HFFc6 (cell line): ENCODE results near the gene PAF1. TPM values are rescaled to one million over a fixed set of nuclear protein-coding genes. Genes with fewer than 3 reads are reported as not detected.
A peak's percentile ranks its signal among the peaks of the same experiment; 100 is the strongest.

ENCODE experiments used
- DNase-seq: peaks from one replicate; pipeline ENCODE4 v3.0.0-alpha.2; 2018
- H3K27ac Mint-ChIP-seq: 2 replicates; pipeline ENCODE4 v1.8.0; 2020; ENCODE audit warnings: mild to moderate bottlenecking, mixed read lengths
- H3K27me3 Mint-ChIP-seq: 2 replicates; pipeline ENCODE4 v1.8.0; 2021; ENCODE audit warnings: mild to moderate bottlenecking, moderate library complexity, mixed read lengths; ENCODE audit not compliant: insufficient read depth
- H3K36me3 Mint-ChIP-seq: 2 replicates; pipeline ENCODE4 v1.8.0; 2021; ENCODE audit warnings: low read depth, mixed read lengths
- H3K4me1 Mint-ChIP-seq: 2 replicates; pipeline ENCODE4 v1.8.0; 2020; ENCODE audit warnings: low read depth, mixed read lengths
- H3K4me3 Mint-ChIP-seq: 2 replicates; pipeline ENCODE4 v1.8.0; 2020; ENCODE audit warnings: mild to moderate bottlenecking, moderate library complexity, mixed read lengths
- H3K9me3 Mint-ChIP-seq: 2 replicates; pipeline ENCODE4 v1.8.0; 2020; ENCODE audit warnings: mild to moderate bottlenecking, mixed read lengths
- total RNA-seq, 6 experiments: library from RNA; stranded (reverse); fragmentation: NEBNext Ultra II Directional; extraction: Animal tissue kit (Norgen Biotek cat#: 25700); gene quantifications; 2 replicates in 1 of 6; 3 replicates in 5 of 6; pipeline ENCODE4 v1.2.3, GENCODE V29; 2021
- TF ChIP-seq, protein P1 (sequence below): fragments of 200-600 bp; sonication (generic); IDR thresholded peaks from 2 replicates; pipeline ENCODE4 v1.5.0; 2021; ENCODE audit warnings: antibody characterized with exemption, mild to moderate bottlenecking

Gene PAF1
- total RNA-seq, 6 experiments from 2014 or later = 46.8 to 70.0 (median 60.6) TPM

GRCh38 chr19:39412867-39413271 is 22.0 kb upstream of the PAF1 start:
- Mint-ChIP-seq H3K4me3 (peak overlapping the region; percentile 92), H3K9me3 (peaks cover 18% of the 10 kb centered on the region), H3K36me3 (peaks cover 19% of the 10 kb centered on the region), H3K4me1 (peaks cover 53% of the 10 kb centered on the region), H3K27ac (peak overlapping the region; percentile 91), H3K27me3 (peaks cover 46% of the 10 kb centered on the region)
- TF ChIP-seq, protein P1, sequence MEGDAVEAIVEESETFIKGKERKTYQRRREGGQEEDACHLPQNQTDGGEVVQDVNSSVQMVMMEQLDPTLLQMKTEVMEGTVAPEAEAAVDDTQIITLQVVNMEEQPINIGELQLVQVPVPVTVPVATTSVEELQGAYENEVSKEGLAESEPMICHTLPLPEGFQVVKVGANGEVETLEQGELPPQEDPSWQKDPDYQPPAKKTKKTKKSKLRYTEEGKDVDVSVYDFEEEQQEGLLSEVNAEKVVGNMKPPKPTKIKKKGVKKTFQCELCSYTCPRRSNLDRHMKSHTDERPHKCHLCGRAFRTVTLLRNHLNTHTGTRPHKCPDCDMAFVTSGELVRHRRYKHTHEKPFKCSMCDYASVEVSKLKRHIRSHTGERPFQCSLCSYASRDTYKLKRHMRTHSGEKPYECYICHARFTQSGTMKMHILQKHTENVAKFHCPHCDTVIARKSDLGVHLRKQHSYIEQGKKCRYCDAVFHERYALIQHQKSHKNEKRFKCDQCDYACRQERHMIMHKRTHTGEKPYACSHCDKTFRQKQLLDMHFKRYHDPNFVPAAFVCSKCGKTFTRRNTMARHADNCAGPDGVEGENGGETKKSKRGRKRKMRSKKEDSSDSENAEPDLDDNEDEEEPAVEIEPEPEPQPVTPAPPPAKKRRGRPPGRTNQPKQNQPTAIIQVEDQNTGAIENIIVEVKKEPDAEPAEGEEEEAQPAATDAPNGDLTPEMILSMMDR = peak; percentile 49
- DNase-seq = no peak

DNA sequence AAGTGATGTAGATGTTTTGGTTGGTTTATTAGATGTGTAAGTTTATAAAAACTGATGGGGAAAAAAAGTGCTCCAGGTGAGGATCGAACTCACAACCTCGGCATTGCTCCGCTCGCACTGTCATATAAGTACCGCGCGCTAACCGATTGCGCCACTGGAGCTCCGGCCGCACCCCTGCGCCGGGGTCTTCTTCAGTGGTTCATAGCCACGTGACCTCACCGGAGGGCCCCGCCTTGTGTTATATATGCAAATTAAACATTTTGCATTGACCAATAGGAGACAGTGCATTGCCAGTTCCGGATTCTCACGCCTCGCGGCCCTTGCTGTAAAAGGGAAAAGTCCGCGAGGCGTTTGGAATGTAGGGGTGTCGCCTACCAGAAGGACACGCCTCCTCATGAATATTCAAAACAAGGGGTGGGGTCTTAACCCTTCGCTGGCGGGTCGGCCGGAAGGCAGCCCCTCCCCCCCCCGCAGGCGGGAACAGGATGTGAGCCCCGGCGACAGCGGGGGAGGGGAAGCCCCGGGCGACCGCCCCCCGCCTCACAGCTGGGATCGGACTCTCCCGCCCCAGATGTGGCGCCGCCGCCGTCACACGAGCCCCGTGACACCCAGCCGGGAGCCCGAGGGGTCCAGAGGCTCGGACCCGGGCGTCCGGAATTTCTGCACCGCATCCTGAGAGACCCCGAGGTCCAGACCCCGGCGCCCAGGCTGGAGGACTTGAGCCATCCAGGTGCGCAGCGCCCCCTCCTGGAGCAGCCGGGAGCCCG is 21.4 kb upstream of the PAF1 start, which contains the start of gene PLEKHG2:
TSS of gene PLEKHG2 (plus strand) at position 570 of the 767 bp plus-strand sequence. CDS start 1,418 bp downstream, outside the sequence.
- Mint-ChIP-seq H3K27me3 (peaks cover 51% of the 10 kb centered on the region), H3K9me3 (peaks cover 18% of the 10 kb centered on the region), H3K4me1 (peaks cover 54% of the 10 kb centered on the region), H3K36me3 (peaks cover 23% of the 10 kb centered on the region), H3K4me3 (peak within 1 kb of the TSS; percentile 98), H3K27ac (peak within 1 kb of the TSS; percentile 92)
- TF ChIP-seq, protein P1 = peak; percentile 94
- DNase-seq = peak; percentile 99

DNA sequence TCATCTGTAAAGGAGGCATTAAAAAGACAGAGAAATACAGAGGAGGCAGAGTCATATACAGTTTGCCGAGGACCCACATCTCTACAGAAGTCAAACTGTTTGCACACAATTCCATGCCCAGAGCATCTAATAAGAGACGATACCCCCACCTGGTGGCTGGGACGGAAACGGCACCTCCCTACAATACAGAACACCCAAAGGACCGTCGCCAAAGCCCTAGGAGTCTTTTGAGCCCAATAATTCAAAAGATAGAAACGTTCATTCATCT is 20.9 kb upstream of the PAF1 start:
- Mint-ChIP-seq H3K36me3 (peaks cover 28% of the 10 kb centered on the region), H3K4me3 (peak overlapping the region; percentile 92), H3K4me1 (peaks cover 54% of the 10 kb centered on the region), H3K27ac (peak overlapping the region; percentile 91), H3K27me3 (peaks cover 57% of the 10 kb centered on the region), H3K9me3 (peaks cover 23% of the 10 kb centered on the region)
- TF ChIP-seq, protein P1 = peak; percentile 94
- DNase-seq = peak; percentile 90

- Mint-ChIP-seq H3K9me3 (peaks cover 23% of the 10 kb centered on the region), H3K27me3 (peaks cover 57% of the 10 kb centered on the region), H3K4me1 (peaks cover 57% of the 10 kb centered on the region), H3K36me3 (peaks cover 28% of the 10 kb centered on the region), H3K27ac (peak overlapping the region; percentile 91), H3K4me3 (peak overlapping the region; percentile 92)
- TF ChIP-seq, protein P1 = no peak
- DNase-seq = peak; percentile 44
Measured at GRCh38 chr19:39411081-39411831, 20.4 kb upstream of the PAF1 start.

GRCh38 chr19:39410831-39411080 is 19.9 kb upstream of the PAF1 start:
- TF ChIP-seq, protein P1 = no peak
- no peak for DNase-seq
- peak overlapping the region; percentile 91 for H3K27ac Mint-ChIP-seq
- H3K9me3 Mint-ChIP-seq = peaks cover 23% of the 10 kb centered on the region
- H3K4me3 Mint-ChIP-seq = peak overlapping the region; percentile 92
- peaks cover 62% of the 10 kb centered on the region for H3K4me1 Mint-ChIP-seq
- peaks cover 28% of the 10 kb centered on the region for H3K36me3 Mint-ChIP-seq
- peaks cover 57% of the 10 kb centered on the region for H3K27me3 Mint-ChIP-seq
